K562 (cell line): ENCODE measurements around the gene TUSC1. TPM values are rescaled to one million over a fixed set of nuclear protein-coding genes. Genes with fewer than 3 reads are reported as not detected.

ENCODE experiments used
- ATAC-seq: fragments of 200-7000 bp; cut with Tn5 transposase; 3 replicates; pipeline ENCODE4 v1.9.1; 2020; ENCODE audit warnings: moderate library complexity
- BruUV-seq: library from RNA; stranded (reverse); fragments of 400-500 nt; replicated peaks from 2 replicates; lab custom pipeline; 2021; lab: Mats Ljungman, UMichigan
- CTCF ChIA-PET: fragments of 300-600 bp; formaldehyde crosslinking; extraction: SDS; loops from one replicate; lab custom pipeline; 2021; ENCODE audit warnings: low intra/inter-chr PET ratio; lab: Yijun Ruan, JAX
- POLR2A ChIA-PET: fragments of 300-600, 350-650 bp; sonication (Branson Sonifier 250); formaldehyde crosslinking; extraction: SDS; loops from one replicate; lab custom pipeline; 2021; ENCODE audit warnings: antibody characterized with exemption, inconsistent platforms; lab: Yijun Ruan, JAX
- DNase-seq, 4 experiments: peaks; one replicate each; pipeline versions ENCODE4 v3.0.0 to v3.0.0-alpha.2; 2011 to 2018; ENCODE audit warnings: low spot score in 3 of 4, mixed read lengths in 3 of 4; ENCODE audit errors: extremely low read depth in 1 of 4
- FAIRE-seq: peaks from 2 replicates; lab custom pipeline; 2011; peaks lifted over from hg19 to GRCh38; lab: Jason Lieb, UNC
- H2AFZ ChIP-seq: 2 replicates; pipeline ENCODE4 v1.6.0; 2011; ENCODE audit warnings: low read depth, low read length, control low read depth, inconsistent platforms
- H3K27ac ChIP-seq: fragments of 200-600 bp; 3 replicates; pipeline ENCODE4 v1.8.0; 2011; ENCODE audit warnings: low read depth, mild to moderate bottlenecking, control low read depth, inconsistent platforms, low read length, moderate library complexity, mixed read lengths; ENCODE audit errors: extremely low read depth
- H3K27me3 ChIP-seq, 2 experiments: fragments of 300-600 bp in 1 of 2; 2 replicates in 1 of 2; 3 replicates in 1 of 2; pipeline versions ENCODE4 v1.6.0 to v1.8.0; 2011; ENCODE audit warnings: inconsistent platforms in 2 of 2, low read length in 2 of 2, mild to moderate bottlenecking in 1 of 2, mixed read lengths in 1 of 2, moderate library complexity in 1 of 2; ENCODE audit not compliant: control insufficient read depth in 2 of 2, insufficient read depth in 2 of 2
- H3K36me3 ChIP-seq: fragments of 300-600 bp; 3 replicates; pipeline ENCODE4 v1.8.0; 2011; ENCODE audit warnings: mild to moderate bottlenecking, low read length, inconsistent platforms; ENCODE audit not compliant: control insufficient read depth, insufficient read depth
- H3K4me1 ChIP-seq, 2 experiments: fragments of 200-600 bp in 1 of 2; replicated peaks in 1 of 2; 2 replicates in 1 of 2; 3 replicates in 1 of 2; pipeline versions ENCODE4 v1.5.1 to v1.8.0; 2011; ENCODE audit warnings: inconsistent platforms in 2 of 2, low read length in 2 of 2, mild to moderate bottlenecking in 1 of 2, mixed read lengths in 1 of 2, moderate library complexity in 1 of 2; ENCODE audit not compliant: control insufficient read depth in 2 of 2, insufficient read depth in 2 of 2
- H3K4me2 ChIP-seq: 2 replicates; pipeline ENCODE4 v1.6.1; 2011; ENCODE audit warnings: low read length, control low read depth, inconsistent platforms, mixed read lengths; ENCODE audit not compliant: insufficient read depth
- H3K4me3 ChIP-seq: fragments of 200-600 bp; sonication (generic), shearing (Covaris generic); 2 replicates; pipeline ENCODE4 v1.5.1; 2016; ENCODE audit warnings: control low read depth, inconsistent platforms
- H3K79me2 ChIP-seq: fragments of 200-600 bp; 3 replicates; pipeline ENCODE4 v1.8.0; 2011; ENCODE audit warnings: low read length, inconsistent platforms; ENCODE audit not compliant: control insufficient read depth, insufficient read depth
- H3K9ac ChIP-seq, 2 experiments: 2 replicates each; pipeline versions ENCODE4 v1.6.0 to v1.6.1; 2011; ENCODE audit warnings: low read depth in 2 of 2, low read length in 2 of 2, control low read depth in 1 of 2, inconsistent platforms in 1 of 2, mild to moderate bottlenecking in 1 of 2, mixed read lengths in 1 of 2; ENCODE audit not compliant: insufficient read depth in 1 of 2
- H3K9me1 ChIP-seq: one replicate; pipeline ENCODE4 v1.6.0; 2011; ENCODE audit warnings: inconsistent platforms, mild to moderate bottlenecking, low read length, moderate library complexity; ENCODE audit not compliant: control insufficient read depth, insufficient read depth
- H3K9me3 ChIP-seq: replicated peaks from 2 replicates; pipeline ENCODE4 v1.5.1; 2011; ENCODE audit warnings: low read depth, low read length, inconsistent platforms; ENCODE audit not compliant: control insufficient read depth, insufficient read depth
- H4K20me1 ChIP-seq: replicated peaks from 2 replicates; pipeline ENCODE4 v1.6.1; 2011; ENCODE audit warnings: low read length, inconsistent platforms, mixed read lengths; ENCODE audit not compliant: control insufficient read depth, insufficient read depth
- BCOR ChIP-seq: fragments of 450-650 bp; IDR thresholded peaks from 2 replicates; pipeline ENCODE4 v1.6.1; 2016
- CBX2 ChIP-seq: fragments of 200-600 bp; sonication (generic); IDR thresholded peaks from one replicate; pipeline ENCODE4 v1.6.1; 2012; ENCODE audit warnings: mild to moderate bottlenecking, low read length, inconsistent platforms; ENCODE audit not compliant: insufficient read depth, poor library complexity, severe bottlenecking
- HMG20A ChIP-seq: fragments of 450-650 bp; formaldehyde crosslinking; conservative IDR thresholded peaks from 2 replicates; pipeline ENCODE4 v1.4.0; 2020; ENCODE audit warnings: mild to moderate bottlenecking, mixed read lengths
- KDM1A ChIP-seq, 2 experiments: fragments of 450-650 bp; IDR thresholded peaks; 2 replicates each; pipeline ENCODE4 v1.6.1; 2016; ENCODE audit warnings: mild to moderate bottlenecking in 2 of 2
- KLF1 ChIP-seq: fragments of 450-650 bp; IDR thresholded peaks from 2 replicates; pipeline ENCODE4 v1.6.1; 2016; ENCODE audit warnings: missing genetic modification characterization, missing compliant biosample characterization
- MGA ChIP-seq: fragments of 450-650 bp; IDR thresholded peaks from 2 replicates; pipeline ENCODE4 v1.6.1; 2016; ENCODE audit warnings: mild to moderate bottlenecking, moderate library complexity
- POLR3A ChIP-seq: IDR thresholded peaks from 2 replicates; pipeline ENCODE4 v1.6.1; 2011; ENCODE audit warnings: borderline replicate concordance, mild to moderate bottlenecking, moderate library complexity; ENCODE audit not compliant: insufficient read length, insufficient read depth; ENCODE audit errors: extremely low read depth
- POLR3G ChIP-seq: IDR thresholded peaks from 2 replicates; pipeline ENCODE4 v1.6.1; 2011; ENCODE audit not compliant: insufficient read length, insufficient replicate concordance; ENCODE audit errors: extremely low read depth
- RNF219 ChIP-seq: fragments of 250-450 bp; sonication (Bioruptor Pico); IDR thresholded peaks from 2 replicates; pipeline ENCODE4 v1.5.0; 2022; ENCODE audit warnings: mild to moderate bottlenecking
- ZNF23 ChIP-seq: fragments of 250-450 bp; sonication (Bioruptor Pico); IDR thresholded peaks from 2 replicates; pipeline ENCODE4 v1.4.0; 2020; ENCODE audit warnings: mild to moderate bottlenecking
- WGBS: fragments of 100-300 bp; shearing (Covaris generic); methylation state at CpG from one replicate; pipeline ENCODE4 v1.1.6; 2016; ENCODE audit warnings: low coverage, mixed read lengths; ENCODE audit not compliant: insufficient coverage; ENCODE audit errors: missing lambda C conversion rate; 5-methylcytosine and 5-hydroxymethylcytosine counted together
- in situ Hi-C: fragments of 300-500 bp; cut with MboI; formaldehyde crosslinking; loops from 4 replicates; pipeline ENCODE4 v1.15.0; 2018; ENCODE audit warnings: inconsistent platforms, mixed read lengths
- intact Hi-C: fragments of 100-400 bp; cut with micrococcal nuclease; formaldehyde crosslinking; loops from 2 replicates; pipeline ENCODE4 v1.14.2; 2022
- polyA plus RNA-seq, 8 experiments: library from polyadenylated mRNA; depleted of rRNA in 4 of 8; stranded (reverse) in 5 of 8; unstranded in 3 of 8; fragments of >200 nt; fragmentation: Nextera tagmentation in 2 of 8; fragmentation: Illumina TruSeq in 1 of 8; extraction: Ambion mirVana in 2 of 8; extraction: Trizol in 1 of 8; gene quantifications; 2 replicates each; pipeline versions ENCODE4 v1.2.1 to v1.2.3, GENCODE V29; 2011 to 2014; ENCODE audit warnings: inconsistent platforms in 1 of 8, missing spikeins in 1 of 8
- total RNA-seq, 7 experiments: library from RNA; depleted of rRNA in 6 of 7; stranded (reverse); fragments of >200 nt in 6 of 7; fragmentation: Illumina TruSeq in 2 of 7; extraction: Trizol in 2 of 7; gene quantifications; 2 replicates each; pipeline versions ENCODE4 v1.2.1 to v1.2.3, GENCODE V29; 2011 to 2021; ENCODE audit warnings: low replicate concordance in 1 of 7

TUSC1 gene
- total and polyA plus RNA-seq, 9 of the 15 experiments (the other 6 are each of a cell fraction or from before 2014, with no cell fraction given) = not detected

GRCh38 chr9:25678846-25679360 lies 659 bp upstream of the TUSC1 start:
- DNase-seq (no peak), ATAC-seq (no peak), FAIRE-seq (no peak)
- CTCF ChIA-PET = no interaction called here
- Histone ChIP-seq H3K79me2 (no peaks in the 10 kb centered on the region), H3K9ac (no peak overlapping the region), H3K27ac (no peak overlapping the region), H4K20me1 (no peaks in the 10 kb centered on the region), H2AFZ (no peak overlapping the region), H3K9me1 (no peaks in the 10 kb centered on the region), H3K9me3 (no peaks in the 10 kb centered on the region), H3K4me1 (no peaks in the 10 kb centered on the region), H3K27me3 (no peaks in the 10 kb centered on the region), H3K36me3 (no peaks in the 10 kb centered on the region), H3K4me3 (no peak overlapping the region), H3K4me2 (no peak overlapping the region)
- no CpG with 5 or more reads among the region's 4 CpGs for WGBS
- intact Hi-C loops (no loop called here), in situ Hi-C loops (no loop called here)
- BruUV-seq = no TSS peak
- POLR2A ChIA-PET = no interaction called here
- TF ChIP-seq ZNF23 = no peak
- TF ChIP-seq CBX2 = no peak
- TF ChIP-seq RNF219 (CRISPR knock-in tag) = no peak
- TF ChIP-seq KDM1A (IDR thresholded peaks at IDR 0.05) = no peak
- TF ChIP-seq POLR3G = no peak
- TF ChIP-seq MGA = no peak
- TF ChIP-seq HMG20A = no peak
- TF ChIP-seq BCOR = no peak
- TF ChIP-seq POLR3A = no peak
- no peak for TF ChIP-seq KLF1 (tag)
